D721Med (cell line): ENCODE results near the gene CABYR.

ENCODE experiments used
- DNase-seq: peaks from one replicate; pipeline ENCODE4 v3.0.0; 2011; ENCODE audit warnings: low spot score; ENCODE audit not compliant: insufficient read length
- FAIRE-seq: peaks from 2 replicates; lab custom pipeline; 2011; peaks lifted over from hg19 to GRCh38; lab: Jason Lieb, UNC
- CTCF ChIP-seq: IDR thresholded peaks from 2 replicates; pipeline ENCODE4 v1.5.1; 2012; ENCODE audit warnings: mild to moderate bottlenecking, control low read depth; ENCODE audit not compliant: insufficient read depth; ENCODE audit errors: missing control alignments

CABYR gene

GRCh38 chr18:24157855-24158254, 19.0 kb downstream of the CABYR start:
- FAIRE-seq (no peak), DNase-seq (no peak)
- no peak for TF ChIP-seq CTCF

- FAIRE-seq (peak; percentile 56), DNase-seq (no peak)
- no peak for TF ChIP-seq CTCF
Observed at GRCh38 chr18:24160086-24160485, 21.2 kb downstream of the CABYR start.

DNA sequence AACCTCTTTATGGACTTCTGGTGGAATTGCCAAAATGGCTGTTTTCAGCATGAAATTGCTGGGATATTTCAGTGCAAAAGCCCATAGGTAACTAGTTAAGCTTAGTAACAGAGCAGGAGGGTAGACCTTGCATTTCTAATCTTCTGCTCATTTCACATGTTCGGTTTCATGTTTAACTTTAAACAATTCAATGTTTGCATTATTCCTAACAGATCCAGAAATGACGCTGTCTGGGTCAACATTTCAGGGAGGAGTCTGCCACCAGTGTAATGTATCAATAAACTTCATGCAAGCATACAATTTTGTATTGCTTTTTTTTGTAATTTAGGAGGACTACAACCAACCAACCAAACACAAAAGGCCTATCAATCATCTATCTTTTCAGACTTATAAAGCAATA, 22.4 kb downstream of the CABYR start:
- DNase-seq (no peak), FAIRE-seq (peak; percentile 6)
- TF ChIP-seq CTCF = no peak

DNA sequence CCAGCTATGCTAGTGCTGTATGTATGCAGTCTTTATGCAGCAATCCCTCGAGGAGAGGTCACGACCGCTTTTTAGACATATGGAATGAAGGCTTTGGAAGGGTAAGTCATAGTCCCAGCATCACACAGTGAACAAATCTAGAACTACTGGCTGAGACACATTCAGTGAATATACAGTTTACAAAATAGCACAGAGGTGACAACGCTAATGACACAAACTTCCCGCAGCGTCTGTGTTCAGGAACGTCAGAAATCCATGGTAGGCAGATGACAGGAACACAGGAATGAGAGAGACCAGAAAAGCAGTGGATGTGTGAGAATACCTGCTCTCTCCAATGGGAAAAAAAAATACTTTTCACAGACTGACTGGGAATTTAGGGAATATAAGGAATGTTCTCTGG, 29.6 kb downstream of the CABYR start:
- DNase-seq = no peak
- no peak for FAIRE-seq
- no peak for TF ChIP-seq CTCF

GRCh38 chr18:24170360-24170759, 31.5 kb downstream of the CABYR start:
- FAIRE-seq (no peak), DNase-seq (no peak)
- no peak for TF ChIP-seq CTCF

DNA sequence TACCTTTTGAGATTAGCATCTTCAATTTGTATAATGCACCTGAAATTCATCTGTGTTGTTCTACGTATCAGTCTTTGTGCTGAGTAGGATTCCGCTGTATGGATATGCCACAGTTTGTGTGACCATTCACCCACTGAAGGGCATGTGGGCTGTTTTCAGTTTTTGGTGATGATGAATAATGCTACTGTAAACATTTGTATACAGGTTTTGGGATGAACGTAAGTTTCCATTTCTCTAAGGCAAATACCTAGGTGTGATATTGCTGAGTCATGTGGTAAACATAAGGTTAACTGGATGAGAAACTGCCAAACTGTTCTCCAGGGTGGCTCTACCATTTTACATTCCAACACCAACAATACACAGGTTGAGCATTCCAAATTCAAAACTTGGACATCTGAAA, 35.1 kb downstream of the CABYR start:
- DNase-seq (no peak), FAIRE-seq (peak; percentile 72)
- TF ChIP-seq CTCF = no peak

DNA sequence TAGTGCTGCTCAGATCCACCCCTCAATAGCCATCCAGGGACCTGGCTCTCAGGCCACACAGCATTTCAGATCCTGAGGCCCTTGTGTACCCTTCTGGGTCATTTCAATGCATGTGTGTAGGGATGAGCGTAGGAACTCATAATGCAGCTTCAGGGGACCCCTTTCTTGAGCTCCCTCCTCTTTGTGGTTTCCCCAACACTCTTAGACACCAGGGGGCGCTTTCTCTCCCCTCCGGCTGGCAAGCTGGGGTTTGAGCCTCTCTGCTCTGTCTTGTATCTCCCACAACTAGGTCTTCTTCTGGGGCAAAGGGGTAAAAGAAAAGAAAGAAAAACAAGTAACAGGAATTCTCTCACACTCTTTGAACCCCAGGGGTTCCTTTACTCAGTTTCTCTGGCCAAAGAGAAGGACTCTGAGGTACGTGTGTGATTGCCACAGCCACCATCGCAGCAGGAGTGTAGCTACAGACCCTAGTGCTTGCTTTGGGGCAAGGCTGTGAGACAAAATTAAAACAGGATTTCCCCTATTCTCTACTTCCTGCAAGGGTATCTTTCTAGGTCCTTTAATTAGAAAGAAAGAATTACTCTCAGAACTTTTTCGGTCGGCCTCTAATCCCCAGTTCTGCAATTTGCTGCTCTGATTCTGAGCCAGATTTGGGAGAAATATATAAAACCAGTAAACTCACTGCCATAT, 38.0 kb downstream of the CABYR start:
- peak; percentile 58 for TF ChIP-seq CTCF
- FAIRE-seq (peak; percentile 61), DNase-seq (peak; percentile 56)
